Endothelial cell of umbilical vein (primary cell): ENCODE measurements around the gene EEF1AKMT4. TPM values are rescaled to one million over a fixed set of nuclear protein-coding genes. Genes with fewer than 3 reads are reported as not detected.
A peak's percentile ranks its signal among the peaks of the same experiment; 100 is the strongest.

Source experiments
- BruUV-seq: library from RNA; stranded (reverse); fragments of 400-500 nt; replicated peaks from 2 replicates; lab custom pipeline; 2021; lab: Mats Ljungman, UMichigan
- CTCF ChIA-PET: fragments of 300-600, 350-600 bp; sonication (Branson Sonifier 250); formaldehyde crosslinking; loops from one replicate; lab custom pipeline; 2021; ENCODE audit warnings: antibody characterized with exemption, inconsistent platforms; lab: Charles Lee
- POLR2A ChIA-PET: fragments of 300-600, 350-600 bp; sonication (Branson Sonifier 250); formaldehyde crosslinking; loops from one replicate; lab custom pipeline; 2021; ENCODE audit warnings: antibody characterized with exemption, inconsistent platforms; lab: Charles Lee
- DNase-seq: peaks from one replicate; pipeline ENCODE4 v3.0.0-alpha.2; 2011; ENCODE audit warnings: low read depth, low spot score
- FAIRE-seq: peaks from 2 replicates; lab custom pipeline; 2011; peaks lifted over from hg19 to GRCh38; lab: Jason Lieb, UNC
- H2AFZ ChIP-seq: 2 replicates; pipeline ENCODE4 v1.6.0; 2012; ENCODE audit warnings: low read depth, low read length, control low read depth, inconsistent platforms
- H3K27ac ChIP-seq: 2 replicates; pipeline ENCODE4 v1.5.1; 2011; ENCODE audit warnings: low read depth, mild to moderate bottlenecking, control low read depth, low read length, moderate library complexity; ENCODE audit not compliant: insufficient read depth
- H3K27me3 ChIP-seq, 2 experiments: 2 replicates each; pipeline versions ENCODE4 v1.6.0 to v1.6.1; 2011; ENCODE audit warnings: low read length in 2 of 2, mixed read lengths in 1 of 2; ENCODE audit not compliant: control insufficient read depth in 2 of 2, insufficient read depth in 2 of 2
- H3K36me3 ChIP-seq, 2 experiments: 2 replicates in 1 of 2; 3 replicates in 1 of 2; pipeline ENCODE4 v1.5.1; 2011; ENCODE audit warnings: low read length in 2 of 2, mild to moderate bottlenecking in 1 of 2, moderate library complexity in 1 of 2; ENCODE audit not compliant: control insufficient read depth in 2 of 2, insufficient read depth in 2 of 2; ENCODE audit errors: extremely low read depth in 1 of 2
- H3K4me1 ChIP-seq: 3 replicates; pipeline ENCODE4 v1.5.1; 2011; ENCODE audit warnings: mild to moderate bottlenecking, low read length; ENCODE audit not compliant: control insufficient read depth, insufficient read depth; ENCODE audit errors: extremely low read depth
- H3K4me2 ChIP-seq: 2 replicates; pipeline ENCODE4 v1.6.1; 2011; ENCODE audit warnings: low read length, control low read depth, mixed read lengths; ENCODE audit not compliant: insufficient read depth
- H3K4me3 ChIP-seq, 3 experiments: fragments of 200-600 bp in 1 of 3; sonication (generic), shearing (Covaris generic) in 1 of 3; replicated peaks in 1 of 3; 2 replicates each; pipeline ENCODE4 v1.5.1; 2011 to 2016; ENCODE audit warnings: control low read depth in 3 of 3, low read length in 3 of 3, mild to moderate bottlenecking in 2 of 3, inconsistent platforms in 1 of 3, low read depth in 1 of 3, moderate library complexity in 1 of 3; ENCODE audit not compliant: insufficient read depth in 1 of 3
- H3K79me2 ChIP-seq: 2 replicates; pipeline ENCODE4 v1.6.0; 2012; ENCODE audit warnings: low read length, inconsistent platforms; ENCODE audit not compliant: control insufficient read depth, insufficient read depth
- H3K9ac ChIP-seq: replicated peaks from 2 replicates; pipeline ENCODE3; 2011; ENCODE audit warnings: low read length, control low read depth; ENCODE audit not compliant: insufficient read depth; ENCODE audit errors: extremely low read depth
- H3K9me1 ChIP-seq: replicated peaks from 3 replicates; pipeline ENCODE4 v1.6.0; 2011; ENCODE audit warnings: mild to moderate bottlenecking, low read length; ENCODE audit not compliant: control insufficient read depth, insufficient read depth; ENCODE audit errors: extremely low read depth
- H3K9me3 ChIP-seq: replicated peaks from 2 replicates; pipeline ENCODE4 v1.5.1; 2012; ENCODE audit warnings: low read length, inconsistent platforms; ENCODE audit not compliant: control insufficient read depth, insufficient read depth
- H4K20me1 ChIP-seq: replicated peaks from 2 replicates; pipeline ENCODE3; 2011; ENCODE audit warnings: mild to moderate bottlenecking, low read length; ENCODE audit not compliant: control insufficient read depth, insufficient read depth; ENCODE audit errors: extremely low read depth
- CTCF ChIP-seq, 2 donors: IDR thresholded peaks; 1 replicate in 1 of 2; 2 replicates in 1 of 2; pipeline ENCODE4 v1.5.1; 2011; ENCODE audit warnings: low read length in 2 of 2, mild to moderate bottlenecking in 2 of 2, moderate library complexity in 2 of 2, control low read depth in 1 of 2, inconsistent platforms in 1 of 2, low read depth in 1 of 2; ENCODE audit not compliant: insufficient read depth in 1 of 2; ENCODE audit errors: extremely low read depth in 1 of 2
- EZH2 ChIP-seq: IDR thresholded peaks from 2 replicates; pipeline ENCODE4 v1.6.1; 2012; ENCODE audit warnings: borderline replicate concordance, low read depth, mild to moderate bottlenecking, moderate library complexity, low read length, inconsistent platforms; ENCODE audit not compliant: severe bottlenecking
- FOS ChIP-seq: IDR thresholded peaks from 2 replicates; pipeline ENCODE4 v1.6.1; 2011; ENCODE audit warnings: mild to moderate bottlenecking, low read length, moderate library complexity, borderline replicate concordance; ENCODE audit not compliant: insufficient read depth
- JUN ChIP-seq: IDR thresholded peaks from 2 replicates; pipeline ENCODE4 v1.6.1; 2011; ENCODE audit warnings: borderline replicate concordance, low read depth; ENCODE audit not compliant: insufficient read length, insufficient read depth
- MAX ChIP-seq: IDR thresholded peaks from 2 replicates; pipeline ENCODE4 v1.6.1; 2011; ENCODE audit not compliant: insufficient read depth, insufficient read length
- POLR2AphosphoS5 ChIP-seq: IDR thresholded peaks from 2 replicates; pipeline ENCODE4 v1.6.1; 2012; ENCODE audit warnings: low read depth, mild to moderate bottlenecking, control low read depth, low read length, moderate library complexity; ENCODE audit not compliant: insufficient read depth
- dilution Hi-C: fragments of 300-500 bp; cut with MboI; formaldehyde crosslinking; loops from one replicate; pipeline ENCODE4 v1.15.0; 2019; ENCODE audit warnings: low sequenced_read_pairs; ENCODE audit not compliant: extremely low pct_ligation_motif_present
- intact Hi-C: fragments of 100-400 bp; cut with micrococcal nuclease; formaldehyde crosslinking; loops from one replicate; pipeline ENCODE4 v1.10.0; 2022
- polyA plus RNA-seq, 4 experiments: library from polyadenylated mRNA; depleted of rRNA in 3 of 4; stranded (reverse) in 3 of 4; unstranded in 1 of 4; fragments of >200 nt; gene quantifications; 2 replicates each; pipeline versions ENCODE4 v1.2.1 to v1.2.3, GENCODE V29; 2011 to 2012; ENCODE audit warnings: missing spikeins in 1 of 4
- total RNA-seq: library from RNA; stranded (reverse); gene quantifications from 2 replicates; pipeline ENCODE4 v1.2.3, GENCODE V29; 2021

Gene EEF1AKMT4
- total and polyA plus RNA-seq, 2 donors (not counting 3 experiments of a cell fraction or from before 2014, with no cell fraction given): 3.4 to 8.0 TPM

DNA sequence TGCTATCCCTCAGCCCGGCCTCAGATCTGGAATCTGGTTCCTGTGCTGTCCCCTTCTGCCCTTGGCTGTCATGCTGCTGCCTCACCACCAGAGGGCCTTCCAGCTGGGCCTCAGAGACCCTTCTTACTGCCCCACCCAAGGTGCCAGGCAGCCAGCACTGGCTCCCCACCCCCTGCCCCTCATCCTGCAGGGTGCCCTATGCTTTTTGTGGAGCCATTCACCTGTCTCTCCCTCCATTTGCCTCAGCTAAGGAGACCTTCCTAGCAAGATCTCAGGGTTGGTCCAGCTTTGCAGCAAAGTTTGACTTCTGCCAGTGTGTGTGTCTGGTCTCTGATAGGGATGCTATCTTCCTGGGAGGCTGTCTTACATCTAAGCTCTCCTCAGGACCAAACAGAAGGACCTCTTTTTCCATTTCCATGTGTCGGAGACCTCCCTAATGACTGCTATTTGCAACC is 22.0 kb upstream of the EEF1AKMT4 start:
- Histone ChIP-seq H3K27ac (no peak overlapping the region), H3K4me3 (no peak overlapping the region), H3K9me3 (no peaks in the 10 kb centered on the region), H3K9ac (no peak overlapping the region), H3K4me1 (peaks cover 4% of the 10 kb centered on the region), H2AFZ (no peak overlapping the region), H3K27me3 (peaks cover 34 to 53% of the 10 kb centered on the region in 2 experiments), H3K36me3 (no peaks in the 10 kb centered on the region), H3K4me2 (no peak overlapping the region), H3K79me2 (no peaks in the 10 kb centered on the region), H4K20me1 (no peaks in the 10 kb centered on the region), H3K9me1 (no peaks in the 10 kb centered on the region)
- POLR2A ChIA-PET: no interaction called here
- peak; percentile 62 for FAIRE-seq
- dilution Hi-C loops (no loop called here), intact Hi-C loops (loop anchor here (1.0 to 5.0 kb wide), 3 partner anchors 23 to 62 kb away; partner anchors contain the start of gene ABCF3)
- TF ChIP-seq CTCF (IDR thresholded peaks at IDR 0.05; ENCODE audit: extremely low read depth in 1 of 2, insufficient read depth in 1 of 2, low read depth in 1 of 2, low read length in 2 of 2) (peak; percentile 57 to 91), POLR2AphosphoS5 (no peak)
- CTCF ChIA-PET: interaction anchor here (0.6 to 4.3 kb wide), 44 partner anchors 11 to 330 kb away, joined by 3 to 98 read pairs (median 6); partner anchors contain the start of genes ABCF3, AP2M1, CAMK2N2 and DVL3
- no TSS peak for BruUV-seq
- DNase-seq: peak; percentile 36

DNA sequence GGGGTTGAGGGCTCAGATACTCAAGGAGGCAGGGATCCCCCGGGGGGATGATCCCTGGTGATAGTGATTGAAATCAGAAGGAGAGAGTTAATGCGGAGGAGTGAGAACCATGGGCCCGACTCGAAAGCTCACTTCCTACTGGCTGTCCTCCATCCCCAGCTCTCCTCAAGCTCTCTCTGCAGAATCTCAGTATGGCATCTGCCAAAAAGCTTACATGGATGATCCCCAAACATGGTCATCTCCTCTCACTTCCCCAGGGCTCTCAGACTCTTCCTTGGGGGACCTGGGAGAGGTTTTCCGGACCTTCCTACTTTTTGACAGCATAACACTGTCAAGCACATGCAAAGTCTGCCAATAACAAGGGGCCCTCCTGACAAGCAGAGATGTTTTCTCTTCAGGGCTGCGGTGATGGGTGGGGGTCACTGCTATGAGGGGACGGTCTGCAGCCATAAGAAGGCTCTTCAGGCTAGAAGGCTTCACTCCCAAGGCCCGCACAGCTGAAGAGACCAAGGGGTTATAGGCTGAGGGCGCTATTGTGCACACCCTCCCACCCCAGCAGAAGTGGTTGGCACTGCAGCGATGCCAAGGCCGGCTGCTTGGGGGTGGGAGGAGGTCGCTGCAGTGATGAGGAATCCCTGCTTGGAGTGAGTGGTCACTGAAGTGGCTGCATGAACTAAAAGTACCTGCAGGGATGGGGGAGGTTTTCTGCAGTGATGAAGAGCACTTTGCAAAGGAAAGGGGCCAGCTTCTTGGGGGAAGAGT is 20.9 kb upstream of the EEF1AKMT4 start:
- Histone ChIP-seq H3K36me3 (no peaks in the 10 kb centered on the region), H3K9ac (no peak overlapping the region), H3K9me1 (no peaks in the 10 kb centered on the region), H3K27ac (no peak overlapping the region), H3K4me2 (no peak overlapping the region), H2AFZ (no peak overlapping the region), H3K27me3 (peaks cover 38 to 57% of the 10 kb centered on the region in 2 experiments), H3K4me1 (peaks cover 4% of the 10 kb centered on the region), H3K79me2 (no peaks in the 10 kb centered on the region), H4K20me1 (no peaks in the 10 kb centered on the region), H3K4me3 (no peak overlapping the region), H3K9me3 (no peaks in the 10 kb centered on the region)
- intact Hi-C loops: loop anchor here (5.0 kb wide), 1 partner anchor 41 kb away; the partner anchor contains the start of gene ABCF3
- no TSS peak for BruUV-seq
- dilution Hi-C loops: no loop called here
- ChIA-PET CTCF (interaction anchor here (0.6 to 4.3 kb wide), 38 partner anchors 11 to 331 kb away, joined by 3 to 98 read pairs (median 6); partner anchors contain the start of genes ABCF3, CAMK2N2, DVL3 and EEF1AKMT4), POLR2A (no interaction called here)
- no peak for DNase-seq
- TF ChIP-seq JUN: no peak
- TF ChIP-seq EZH2: no peak
- no peak for TF ChIP-seq FOS
- no peak for TF ChIP-seq MAX
- FAIRE-seq: no peak
